ENCODE results near the gene PTGDR.

Gene PTGDR

GRCh38 chr14:52313462-52313861, 46.0 kb downstream of the PTGDR start:
- Histone ChIP-seq H4K20me1 (ENCODE audit: insufficient read depth, low read length) (peaks cover 3% of the 10 kb centered on the region; the same call in 1 of the 2 replicates), H3K79me2 (ENCODE audit: insufficient read depth, low read length) (peaks cover 75% of the 10 kb centered on the region), H3K4me2 (ENCODE audit: insufficient read depth, low read length) (peak overlapping the region; percentile 94), H3K36me3 (ENCODE audit: insufficient read depth, low read length) (peaks cover 1% of the 10 kb centered on the region; the same call in 1 of the 2 replicates), H3K4me1 (ENCODE audit: insufficient read depth, low read length) (peaks cover 90% of the 10 kb centered on the region), H2AFZ (ENCODE audit: low read depth, low read length) (peak overlapping the region; percentile 70), H3K4me3 (ENCODE audit: low read depth in 1 of 2, low read length in 2 of 2) (peak overlapping the region; percentile 58 to 72), H3K9me3 (ENCODE audit: insufficient read depth, low read length, severe bottlenecking) (no peaks in the 10 kb centered on the region), H3K9ac (ENCODE audit: low read depth, low read length) (peak overlapping the region; percentile 83), H3K27ac (ENCODE audit: low read length) (peak overlapping the region; percentile 96), H3K27me3 (ENCODE audit: insufficient read depth, low read length, poor library complexity) (no peaks in the 10 kb centered on the region)
- TF ChIP-seq CTCF (IDR thresholded peaks at IDR 0.05; ENCODE audit: borderline replicate concordance, extremely low read depth, low read length, poor library complexity, severe bottlenecking) (no peak), EZH2 (IDR thresholded peaks at IDR 0.05; ENCODE audit: borderline replicate concordance, low read depth, low read length, severe bottlenecking) (no peak)
- no peak for ATAC-seq (ENCODE audit: insufficient read depth, low read depth)
- no peak for DNase-seq

GRCh38 chr14:52313903-52314594, 46.6 kb downstream of the PTGDR start, which contains the start of gene PTGER2:
PTGER2 (plus strand) TSS chr14:52314312; CDS start chr14:52314549, 237 bp downstream.
- H3K27ac ChIP-seq (ENCODE audit: low read length) = peak within 1 kb of the TSS; percentile 96
- H3K4me3 ChIP-seq (ENCODE audit: low read depth in 1 of 2, low read length in 2 of 2) = peak within 1 kb of the TSS; percentile 58 to 72
- peaks cover 94% of the 10 kb centered on the region for H3K4me1 ChIP-seq (ENCODE audit: insufficient read depth, low read length)
- DNase-seq (peak; percentile 77), ATAC-seq (ENCODE audit: insufficient read depth, low read depth) (peak; percentile 56)
- peaks cover 3% of the 10 kb centered on the region; the same call in 1 of the 2 replicates for H4K20me1 ChIP-seq (ENCODE audit: insufficient read depth, low read length)
- H3K9ac ChIP-seq (ENCODE audit: low read depth, low read length) = peak within 1 kb of the TSS; percentile 83
- peak within 1 kb of the TSS; percentile 94 for H3K4me2 ChIP-seq (ENCODE audit: insufficient read depth, low read length)
- TF ChIP-seq EZH2 (IDR thresholded peaks at IDR 0.05; ENCODE audit: borderline replicate concordance, low read depth, low read length, severe bottlenecking) = no peak
- TF ChIP-seq CTCF (IDR thresholded peaks at IDR 0.05; ENCODE audit: borderline replicate concordance, extremely low read depth, low read length, poor library complexity, severe bottlenecking) = peak; percentile 15
- H3K27me3 ChIP-seq (ENCODE audit: insufficient read depth, low read length, poor library complexity) = no peaks in the 10 kb centered on the region
- H3K9me3 ChIP-seq (ENCODE audit: insufficient read depth, low read length, severe bottlenecking) = no peaks in the 10 kb centered on the region
- H3K36me3 ChIP-seq (ENCODE audit: insufficient read depth, low read length) = peaks cover 6% of the 10 kb centered on the region; the same call in 1 of the 2 replicates
- peak within 1 kb of the TSS; percentile 70 for H2AFZ ChIP-seq (ENCODE audit: low read depth, low read length)
- peaks cover 81% of the 10 kb centered on the region for H3K79me2 ChIP-seq (ENCODE audit: insufficient read depth, low read length)

- Histone ChIP-seq H2AFZ (ENCODE audit: low read depth, low read length) (peak overlapping the region; percentile 70), H3K9ac (ENCODE audit: low read depth, low read length) (peak overlapping the region; percentile 83), H3K27ac (ENCODE audit: low read length) (peak overlapping the region; percentile 96), H3K4me3 (ENCODE audit: low read depth in 1 of 2, low read length in 2 of 2) (peak overlapping the region; percentile 58 to 72), H3K9me3 (ENCODE audit: insufficient read depth, low read length, severe bottlenecking) (no peaks in the 10 kb centered on the region), H3K79me2 (ENCODE audit: insufficient read depth, low read length) (peaks cover 85% of the 10 kb centered on the region), H3K4me2 (ENCODE audit: insufficient read depth, low read length) (peak overlapping the region; percentile 94), H4K20me1 (ENCODE audit: insufficient read depth, low read length) (peaks cover 3% of the 10 kb centered on the region; the same call in 1 of the 2 replicates), H3K27me3 (ENCODE audit: insufficient read depth, low read length, poor library complexity) (no peaks in the 10 kb centered on the region), H3K36me3 (ENCODE audit: insufficient read depth, low read length) (peaks cover 7% of the 10 kb centered on the region; the same call in 1 of the 2 replicates), H3K4me1 (ENCODE audit: insufficient read depth, low read length) (peaks cover 94% of the 10 kb centered on the region)
- ATAC-seq (ENCODE audit: insufficient read depth, low read depth) (peak; percentile 30), DNase-seq (peak; percentile 43)
- no peak for TF ChIP-seq CTCF (IDR thresholded peaks at IDR 0.05; ENCODE audit: borderline replicate concordance, extremely low read depth, low read length, poor library complexity, severe bottlenecking)
- TF ChIP-seq EZH2 (IDR thresholded peaks at IDR 0.05; ENCODE audit: borderline replicate concordance, low read depth, low read length, severe bottlenecking) = no peak
Measured at GRCh38 chr14:52314595-52315354, 47.3 kb downstream of the PTGDR start.
